HepG2 (cell line): ENCODE measurements around the gene PKD2L1. TPM values are rescaled to one million over a fixed set of nuclear protein-coding genes. Genes with fewer than 3 reads are reported as not detected.

ENCODE experiments used
- ATRX ChIP-seq: sonication (generic); formaldehyde crosslinking; IDR thresholded peaks from 2 replicates; pipeline ENCODE4 v1.4.0; 2020; ENCODE audit warnings: missing genetic modification reagents, borderline replicate concordance
- HNRNPL ChIP-seq: fragments of 200-400 bp; formaldehyde crosslinking; IDR thresholded peaks from 2 replicates; pipeline ENCODE4 v1.6.1; 2017; ENCODE audit warnings: mild to moderate bottlenecking, low read depth, low read length
- KLF11 ChIP-seq: IDR thresholded peaks from 2 replicates; pipeline ENCODE4 v1.6.1; 2016; ENCODE audit warnings: missing compliant biosample characterization
- KLF12 ChIP-seq: sonication (generic); formaldehyde crosslinking; IDR thresholded peaks from 2 replicates; pipeline ENCODE4 v1.4.0; 2020; ENCODE audit warnings: missing genetic modification reagents, borderline replicate concordance
- NR2F2 ChIP-seq: IDR thresholded peaks from 2 replicates; pipeline ENCODE4 v1.6.1; 2012; ENCODE audit warnings: low read depth, inconsistent platforms, borderline replicate concordance
- PLRG1 ChIP-seq: fragments of 450-650 bp; conservative IDR thresholded peaks from 2 replicates; pipeline ENCODE4 v1.6.1; 2016
- TBP ChIP-seq: sonication (generic); formaldehyde crosslinking; IDR thresholded peaks from 2 replicates; pipeline ENCODE4 v1.5.0; 2020; ENCODE audit warnings: missing genetic modification reagents
- ZNF10 ChIP-seq: sonication (generic); formaldehyde crosslinking; IDR thresholded peaks from 2 replicates; pipeline ENCODE4 v1.4.0; 2020; ENCODE audit warnings: mild to moderate bottlenecking, low read depth, missing genetic modification reagents, borderline replicate concordance
- ZNF138 ChIP-seq: sonication (generic); formaldehyde crosslinking; IDR thresholded peaks from 2 replicates; pipeline ENCODE4 v1.5.0; 2020; ENCODE audit warnings: mild to moderate bottlenecking, low read depth, missing genetic modification reagents
- ZNF317 ChIP-seq: sonication (generic); formaldehyde crosslinking; IDR thresholded peaks from 2 replicates; pipeline ENCODE4 v1.5.0; 2020; ENCODE audit warnings: mild to moderate bottlenecking, missing genetic modification reagents
- ZNF547 ChIP-seq: sonication (generic); formaldehyde crosslinking; IDR thresholded peaks from 2 replicates; pipeline ENCODE4 v1.5.1; 2020; ENCODE audit warnings: mild to moderate bottlenecking, missing genetic modification reagents
- ZNF558 ChIP-seq: sonication (generic); formaldehyde crosslinking; IDR thresholded peaks from 2 replicates; pipeline ENCODE4 v1.9.0; 2022; ENCODE audit warnings: mild to moderate bottlenecking, missing genetic modification reagents, borderline replicate concordance
- ZNF629 ChIP-seq: sonication (generic); formaldehyde crosslinking; conservative IDR thresholded peaks from 2 replicates; pipeline ENCODE4 v1.5.0; 2020; ENCODE audit warnings: missing genetic modification reagents
- ZNF891 ChIP-seq: sonication (generic); formaldehyde crosslinking; IDR thresholded peaks from 2 replicates; pipeline ENCODE4 v1.5.0; 2020; ENCODE audit warnings: mild to moderate bottlenecking, missing genetic modification reagents
- polyA plus RNA-seq, 8 experiments: library from polyadenylated mRNA; depleted of rRNA in 3 of 8; stranded (reverse) in 7 of 8; unstranded in 1 of 8; fragments of >200 nt; fragmentation: Illumina TruSeq in 4 of 8; extraction: Trizol in 4 of 8; gene quantifications; 2 replicates each; pipeline versions ENCODE4 v1.2.1 to v1.2.3, GENCODE V29; 2011 to 2016; ENCODE audit warnings: low read depth in 4 of 8, missing spikeins in 1 of 8, mixed read lengths in 1 of 8; ENCODE audit not compliant: insufficient read depth in 1 of 8
- total RNA-seq, 5 experiments: library from RNA; depleted of rRNA; stranded (reverse); fragments of >200 nt; fragmentation: Illumina TruSeq; extraction: Trizol; gene quantifications; 2 replicates each; pipeline ENCODE4 v1.2.3, GENCODE V29; 2016; ENCODE audit warnings: low read depth in 1 of 5
- TF ChIP-seq, protein P1 (sequence below): sonication (generic); formaldehyde crosslinking; conservative IDR thresholded peaks from 2 replicates; pipeline ENCODE4 v1.4.0; 2020; ENCODE audit warnings: mild to moderate bottlenecking, missing genetic modification reagents, moderate library complexity
- TF ChIP-seq, protein P2 (sequence below): IDR thresholded peaks from 2 replicates; pipeline ENCODE4 v1.6.1; 2018; ENCODE audit warnings: missing genetic modification reagents
- TF ChIP-seq, protein P3 (sequence below): sonication (generic); formaldehyde crosslinking; IDR thresholded peaks from 2 replicates; pipeline ENCODE4 v1.4.0; 2020; ENCODE audit warnings: missing genetic modification reagents, mild to moderate bottlenecking, borderline replicate concordance
- TF ChIP-seq, protein P4 (sequence below): sonication (generic); formaldehyde crosslinking; IDR thresholded peaks from 2 replicates; pipeline ENCODE4 v1.4.0; 2020; ENCODE audit warnings: mild to moderate bottlenecking, low read depth, missing genetic modification reagents
- TF ChIP-seq, protein P5 (sequence below): sonication (generic); formaldehyde crosslinking; IDR thresholded peaks from 2 replicates; pipeline ENCODE4 v1.5.0; 2020; ENCODE audit warnings: mild to moderate bottlenecking, missing genetic modification reagents

PKD2L1 gene
- total and polyA plus RNA-seq, 2 of the 13 experiments (the other 11 are each of a cell fraction or from before 2014, with no cell fraction given), result 0.07 to 0.15 TPM

DNA sequence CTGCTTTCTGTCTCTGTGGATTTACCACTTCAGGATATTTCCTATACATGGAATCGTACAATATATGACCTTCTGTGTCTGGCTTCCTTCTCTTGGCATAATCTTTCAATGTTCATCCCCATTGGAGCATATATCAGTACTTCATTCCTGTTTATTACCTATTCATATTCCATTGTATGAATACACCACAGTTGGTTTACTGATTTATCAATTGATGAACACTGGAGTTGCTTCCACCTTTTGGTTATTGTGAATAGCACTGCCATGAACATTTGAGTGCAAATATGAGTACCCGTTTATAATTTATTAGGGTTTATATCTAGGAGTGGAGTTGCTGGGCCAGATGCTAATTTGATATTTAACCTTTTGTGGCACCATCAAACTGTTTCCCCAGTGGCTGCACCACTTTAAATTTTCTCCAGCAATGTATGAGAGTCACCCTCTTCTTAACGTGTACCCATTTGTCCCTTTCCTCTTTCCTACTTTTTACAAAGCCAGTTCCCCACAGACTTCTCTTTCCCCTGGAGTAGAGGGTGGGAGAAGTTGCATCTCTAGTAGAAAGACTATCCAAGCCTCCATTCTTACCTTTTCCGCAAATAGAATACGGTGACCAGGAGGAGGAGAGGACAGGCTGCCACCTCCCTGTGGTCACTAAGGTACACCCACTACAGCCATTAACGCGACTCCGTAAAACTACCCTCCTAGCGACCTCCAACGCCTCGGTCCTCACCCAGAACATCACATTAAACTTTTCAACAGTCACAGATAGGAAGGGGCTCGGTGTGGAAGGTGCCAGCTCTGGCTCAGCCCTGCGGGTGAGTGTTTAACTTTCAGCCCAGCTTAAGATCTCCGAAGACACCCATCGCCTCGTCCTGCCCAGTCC is 42.6 kb upstream of the PKD2L1 start (continued):
- TF ChIP-seq, protein P1, sequence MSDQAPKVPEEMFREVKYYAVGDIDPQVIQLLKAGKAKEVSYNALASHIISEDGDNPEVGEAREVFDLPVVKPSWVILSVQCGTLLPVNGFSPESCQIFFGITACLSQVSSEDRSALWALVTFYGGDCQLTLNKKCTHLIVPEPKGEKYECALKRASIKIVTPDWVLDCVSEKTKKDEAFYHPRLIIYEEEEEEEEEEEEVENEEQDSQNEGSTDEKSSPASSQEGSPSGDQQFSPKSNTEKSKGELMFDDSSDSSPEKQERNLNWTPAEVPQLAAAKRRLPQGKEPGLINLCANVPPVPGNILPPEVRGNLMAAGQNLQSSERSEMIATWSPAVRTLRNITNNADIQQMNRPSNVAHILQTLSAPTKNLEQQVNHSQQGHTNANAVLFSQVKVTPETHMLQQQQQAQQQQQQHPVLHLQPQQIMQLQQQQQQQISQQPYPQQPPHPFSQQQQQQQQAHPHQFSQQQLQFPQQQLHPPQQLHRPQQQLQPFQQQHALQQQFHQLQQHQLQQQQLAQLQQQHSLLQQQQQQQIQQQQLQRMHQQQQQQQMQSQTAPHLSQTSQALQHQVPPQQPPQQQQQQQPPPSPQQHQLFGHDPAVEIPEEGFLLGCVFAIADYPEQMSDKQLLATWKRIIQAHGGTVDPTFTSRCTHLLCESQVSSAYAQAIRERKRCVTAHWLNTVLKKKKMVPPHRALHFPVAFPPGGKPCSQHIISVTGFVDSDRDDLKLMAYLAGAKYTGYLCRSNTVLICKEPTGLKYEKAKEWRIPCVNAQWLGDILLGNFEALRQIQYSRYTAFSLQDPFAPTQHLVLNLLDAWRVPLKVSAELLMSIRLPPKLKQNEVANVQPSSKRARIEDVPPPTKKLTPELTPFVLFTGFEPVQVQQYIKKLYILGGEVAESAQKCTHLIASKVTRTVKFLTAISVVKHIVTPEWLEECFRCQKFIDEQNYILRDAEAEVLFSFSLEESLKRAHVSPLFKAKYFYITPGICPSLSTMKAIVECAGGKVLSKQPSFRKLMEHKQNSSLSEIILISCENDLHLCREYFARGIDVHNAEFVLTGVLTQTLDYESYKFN (CRISPR knock-in tag), result no peak
- TF ChIP-seq KLF12 (CRISPR knock-in tag), result no peak
- TF ChIP-seq KLF11 (CRISPR knock-in tag), result no peak
- TF ChIP-seq NR2F2, result peak; percentile 51; the same call in 1 of the 2 replicates
- TF ChIP-seq TBP, result no peak
- no peak for TF ChIP-seq HNRNPL
- TF ChIP-seq PLRG1, result no peak
- no peak for TF ChIP-seq ZNF138 (CRISPR knock-in tag)
- TF ChIP-seq ZNF891, result no peak
- no peak for TF ChIP-seq ATRX (CRISPR knock-in tag)
- TF ChIP-seq, protein P2, sequence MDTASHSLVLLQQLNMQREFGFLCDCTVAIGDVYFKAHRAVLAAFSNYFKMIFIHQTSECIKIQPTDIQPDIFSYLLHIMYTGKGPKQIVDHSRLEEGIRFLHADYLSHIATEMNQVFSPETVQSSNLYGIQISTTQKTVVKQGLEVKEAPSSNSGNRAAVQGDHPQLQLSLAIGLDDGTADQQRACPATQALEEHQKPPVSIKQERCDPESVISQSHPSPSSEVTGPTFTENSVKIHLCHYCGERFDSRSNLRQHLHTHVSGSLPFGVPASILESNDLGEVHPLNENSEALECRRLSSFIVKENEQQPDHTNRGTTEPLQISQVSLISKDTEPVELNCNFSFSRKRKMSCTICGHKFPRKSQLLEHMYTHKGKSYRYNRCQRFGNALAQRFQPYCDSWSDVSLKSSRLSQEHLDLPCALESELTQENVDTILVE (CRISPR knock-in tag), result no peak
- TF ChIP-seq ZNF317 (CRISPR knock-in tag), result no peak
- TF ChIP-seq, protein P3, sequence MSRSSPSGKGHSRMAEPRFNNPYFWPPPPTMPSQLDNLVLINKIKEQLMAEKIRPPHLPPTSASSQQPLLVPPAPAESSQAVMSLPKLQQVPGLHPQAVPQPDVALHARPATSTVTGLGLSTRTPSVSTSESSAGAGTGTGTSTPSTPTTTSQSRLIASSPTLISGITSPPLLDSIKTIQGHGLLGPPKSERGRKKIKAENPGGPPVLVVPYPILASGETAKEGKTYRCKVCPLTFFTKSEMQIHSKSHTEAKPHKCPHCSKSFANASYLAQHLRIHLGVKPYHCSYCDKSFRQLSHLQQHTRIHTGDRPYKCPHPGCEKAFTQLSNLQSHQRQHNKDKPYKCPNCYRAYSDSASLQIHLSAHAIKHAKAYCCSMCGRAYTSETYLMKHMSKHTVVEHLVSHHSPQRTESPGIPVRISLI (CRISPR knock-in tag), result no peak
- TF ChIP-seq, protein P4, sequence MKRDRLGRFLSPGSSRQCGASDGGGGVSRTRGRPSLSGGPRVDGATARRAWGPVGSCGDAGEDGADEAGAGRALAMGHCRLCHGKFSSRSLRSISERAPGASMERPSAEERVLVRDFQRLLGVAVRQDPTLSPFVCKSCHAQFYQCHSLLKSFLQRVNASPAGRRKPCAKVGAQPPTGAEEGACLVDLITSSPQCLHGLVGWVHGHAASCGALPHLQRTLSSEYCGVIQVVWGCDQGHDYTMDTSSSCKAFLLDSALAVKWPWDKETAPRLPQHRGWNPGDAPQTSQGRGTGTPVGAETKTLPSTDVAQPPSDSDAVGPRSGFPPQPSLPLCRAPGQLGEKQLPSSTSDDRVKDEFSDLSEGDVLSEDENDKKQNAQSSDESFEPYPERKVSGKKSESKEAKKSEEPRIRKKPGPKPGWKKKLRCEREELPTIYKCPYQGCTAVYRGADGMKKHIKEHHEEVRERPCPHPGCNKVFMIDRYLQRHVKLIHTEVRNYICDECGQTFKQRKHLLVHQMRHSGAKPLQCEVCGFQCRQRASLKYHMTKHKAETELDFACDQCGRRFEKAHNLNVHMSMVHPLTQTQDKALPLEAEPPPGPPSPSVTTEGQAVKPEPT (CRISPR knock-in tag), result no peak
- no peak for TF ChIP-seq ZNF558 (CRISPR knock-in tag)
- TF ChIP-seq, protein P5, sequence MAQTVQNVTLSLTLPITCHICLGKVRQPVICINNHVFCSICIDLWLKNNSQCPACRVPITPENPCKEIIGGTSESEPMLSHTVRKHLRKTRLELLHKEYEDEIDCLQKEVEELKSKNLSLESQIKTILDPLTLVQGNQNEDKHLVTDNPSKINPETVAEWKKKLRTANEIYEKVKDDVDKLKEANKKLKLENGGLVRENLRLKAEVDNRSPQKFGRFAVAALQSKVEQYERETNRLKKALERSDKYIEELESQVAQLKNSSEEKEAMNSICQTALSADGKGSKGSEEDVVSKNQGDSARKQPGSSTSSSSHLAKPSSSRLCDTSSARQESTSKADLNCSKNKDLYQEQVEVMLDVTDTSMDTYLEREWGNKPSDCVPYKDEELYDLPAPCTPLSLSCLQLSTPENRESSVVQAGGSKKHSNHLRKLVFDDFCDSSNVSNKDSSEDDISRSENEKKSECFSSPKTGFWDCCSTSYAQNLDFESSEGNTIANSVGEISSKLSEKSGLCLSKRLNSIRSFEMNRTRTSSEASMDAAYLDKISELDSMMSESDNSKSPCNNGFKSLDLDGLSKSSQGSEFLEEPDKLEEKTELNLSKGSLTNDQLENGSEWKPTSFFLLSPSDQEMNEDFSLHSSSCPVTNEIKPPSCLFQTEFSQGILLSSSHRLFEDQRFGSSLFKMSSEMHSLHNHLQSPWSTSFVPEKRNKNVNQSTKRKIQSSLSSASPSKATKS (CRISPR knock-in tag), result no peak
- TF ChIP-seq ZNF10 (CRISPR knock-in tag), result no peak
- 0 out of 2 replicates have a peak, but pooled peaks have one; percentile 4 for TF ChIP-seq ZNF547 (CRISPR knock-in tag)
- peak; percentile 6; the same call in 1 of the 2 replicates for TF ChIP-seq ZNF629 (CRISPR knock-in tag)
